ENCODE results near the gene BOK. TPM values are rescaled to one million over a fixed set of nuclear protein-coding genes. Genes with fewer than 3 reads are reported as not detected.
"Not testable (repeated sequence)": the region's sequence is repeated elsewhere in the genome, so short reads cannot be mapped to it uniquely, and the experiment has no call there.

The BOK gene
- 16.7 TPM for total RNA-seq
- polyA plus RNA-seq: 95.8 TPM

- WGBS: 1% methylated on average over 98 of the region's 98 CpGs
- DNase-seq (ENCODE audit: extremely low spot score): no peak
- peak within 1 kb of the TSS; percentile 52 for H3K27ac ChIP-seq (ENCODE audit: low read depth)
- peaks cover 3% of the 10 kb centered on the region for H3K4me1 ChIP-seq (ENCODE audit: insufficient read depth)
- H3K4me3 ChIP-seq (ENCODE audit: low read depth, low read length): peak within 1 kb of the TSS; percentile 74
- no peaks in the 10 kb centered on the region for H3K36me3 ChIP-seq (ENCODE audit: insufficient read depth)
Observed at GRCh38 chr2:241558532-241559322, at the start of gene BOK. Gene BOK (plus strand): TSS chr2:241558745. CDS start chr2:241559484, 739 bp downstream.

GRCh38 chr2:241509155-241509784, 49.3 kb upstream of the BOK start:
- Histone ChIP-seq H3K4me3 (ENCODE audit: low read depth, low read length) (peak overlapping the region; percentile 95), H3K36me3 (ENCODE audit: insufficient read depth) (no peaks in the 10 kb centered on the region), H3K4me1 (ENCODE audit: insufficient read depth) (no peaks in the 10 kb centered on the region), H3K27ac (ENCODE audit: low read depth) (no peak overlapping the region)
- DNase-seq (ENCODE audit: extremely low spot score): no peak
- 17% methylated on average over 24 of the region's 24 CpGs for WGBS

- no peak for DNase-seq (ENCODE audit: extremely low spot score)
- 94% methylated on average over 6 of the region's 6 CpGs for WGBS
Observed at GRCh38 chr2:241511091-241511741, 47.3 kb upstream of the BOK start.

GRCh38 chr2:241514553-241514952, 44.0 kb upstream of the BOK start:
- Histone ChIP-seq H3K4me1 (ENCODE audit: insufficient read depth) (no peaks in the 10 kb centered on the region), H3K27ac (ENCODE audit: low read depth) (no peak overlapping the region), H3K4me3 (ENCODE audit: low read depth, low read length) (no peak overlapping the region), H3K36me3 (ENCODE audit: insufficient read depth) (no peaks in the 10 kb centered on the region)
- no peak for DNase-seq (ENCODE audit: extremely low spot score)
- 62% methylated on average over 5 of the region's 5 CpGs for whole genome bisulfite sequencing

More at GRCh38 chr2:241511091-241511741, 47.3 kb upstream of the BOK start:
- Histone ChIP-seq H3K4me1 (ENCODE audit: insufficient read depth) (no peaks in the 10 kb centered on the region), H3K36me3 (ENCODE audit: insufficient read depth) (no peaks in the 10 kb centered on the region), H3K27ac (ENCODE audit: low read depth) (no peak overlapping the region), H3K4me3 (ENCODE audit: low read depth, low read length) (no peak overlapping the region)

- Histone ChIP-seq H3K4me3 (ENCODE audit: low read depth, low read length) (no peak overlapping the region), H3K36me3 (ENCODE audit: insufficient read depth) (no peaks in the 10 kb centered on the region), H3K4me1 (ENCODE audit: insufficient read depth) (no peaks in the 10 kb centered on the region), H3K27ac (ENCODE audit: low read depth) (no peak overlapping the region)
- WGBS: 56% methylated on average over 10 of the region's 10 CpGs
- DNase-seq (ENCODE audit: extremely low spot score): no peak
Observed at GRCh38 chr2:241514986-241515737, 43.4 kb upstream of the BOK start.

- DNase-seq (ENCODE audit: extremely low spot score): no peak
- H3K4me1 ChIP-seq (ENCODE audit: insufficient read depth): no peaks in the 10 kb centered on the region
- no peaks in the 10 kb centered on the region for H3K36me3 ChIP-seq (ENCODE audit: insufficient read depth)
- H3K27ac ChIP-seq (ENCODE audit: low read depth): no peak overlapping the region
- WGBS: 97% methylated on average over 3 of the region's 3 CpGs
- no peak overlapping the region for H3K4me3 ChIP-seq (ENCODE audit: low read depth, low read length)
Observed at GRCh38 chr2:241516520-241516965, 42.0 kb upstream of the BOK start.

GRCh38 chr2:241517297-241517696, 41.2 kb upstream of the BOK start:
- Histone ChIP-seq H3K4me1 (ENCODE audit: insufficient read depth) (no peaks in the 10 kb centered on the region), H3K36me3 (ENCODE audit: insufficient read depth) (no peaks in the 10 kb centered on the region), H3K4me3 (ENCODE audit: low read depth, low read length) (no peak overlapping the region), H3K27ac (ENCODE audit: low read depth) (no peak overlapping the region)
- no peak for DNase-seq (ENCODE audit: extremely low spot score)
- 92% methylated on average over 6 of the region's 6 CpGs for WGBS

- 56% methylated on average over 11 of the region's 11 CpGs for WGBS
- DNase-seq (ENCODE audit: extremely low spot score): no peak
- Histone ChIP-seq H3K27ac (ENCODE audit: low read depth) (no peak overlapping the region), H3K36me3 (ENCODE audit: insufficient read depth) (no peaks in the 10 kb centered on the region), H3K4me3 (ENCODE audit: low read depth, low read length) (no peak overlapping the region), H3K4me1 (ENCODE audit: insufficient read depth) (no peaks in the 10 kb centered on the region)
Observed at GRCh38 chr2:241519669-241520068, 38.9 kb upstream of the BOK start.

- Histone ChIP-seq H3K4me3 (ENCODE audit: low read depth, low read length) (no peak overlapping the region), H3K27ac (ENCODE audit: low read depth) (no peak overlapping the region), H3K4me1 (ENCODE audit: insufficient read depth) (no peaks in the 10 kb centered on the region), H3K36me3 (ENCODE audit: insufficient read depth) (no peaks in the 10 kb centered on the region)
- 81% methylated on average over 5 of the region's 5 CpGs for WGBS
- DNase-seq (ENCODE audit: extremely low spot score): no peak
Observed at GRCh38 chr2:241522477-241522876, 36.1 kb upstream of the BOK start.

GRCh38 chr2:241525818-241526780, 32.4 kb upstream of the BOK start:
- not testable (repeated sequence) for H3K27ac ChIP-seq (ENCODE audit: low read depth)
- 92% methylated on average over 31 of the region's 31 CpGs for WGBS

GRCh38 chr2:241530571-241530970, 28.0 kb upstream of the BOK start:
- Histone ChIP-seq H3K4me3 (ENCODE audit: low read depth, low read length) (no peak overlapping the region), H3K36me3 (ENCODE audit: insufficient read depth) (no peaks in the 10 kb centered on the region), H3K4me1 (ENCODE audit: insufficient read depth) (no peaks in the 10 kb centered on the region), H3K27ac (ENCODE audit: low read depth) (no peak overlapping the region)
- DNase-seq (ENCODE audit: extremely low spot score): no peak
- WGBS: 56% methylated on average over 8 of the region's 8 CpGs

More at GRCh38 chr2:241525818-241526780, 32.4 kb upstream of the BOK start:
- H3K36me3 ChIP-seq (ENCODE audit: insufficient read depth); DNase-seq (ENCODE audit: extremely low spot score); H3K4me1 ChIP-seq (ENCODE audit: insufficient read depth); H3K4me3 ChIP-seq (ENCODE audit: low read depth, low read length): not testable (repeated sequence)

GRCh38 chr2:241531161-241531722, 27.3 kb upstream of the BOK start:
- H3K27ac ChIP-seq (ENCODE audit: low read depth): no peak overlapping the region
- DNase-seq (ENCODE audit: extremely low spot score): no peak
- WGBS: 78% methylated on average over 13 of the region's 13 CpGs

More at GRCh38 chr2:241531161-241531722, 27.3 kb upstream of the BOK start:
- no peaks in the 10 kb centered on the region for H3K4me1 ChIP-seq (ENCODE audit: insufficient read depth)
- H3K36me3 ChIP-seq (ENCODE audit: insufficient read depth): no peaks in the 10 kb centered on the region
- H3K4me3 ChIP-seq (ENCODE audit: low read depth, low read length): no peak overlapping the region
